GM23248 (cell line): ENCODE measurements around the gene CEACAM21.

Experiments used
- EZH2 ChIP-seq: fragments of 200-600 bp; sonication (generic); IDR thresholded peaks from 2 replicates; pipeline ENCODE4 v1.6.1; 2018; ENCODE audit warnings: antibody characterized with exemption, mild to moderate bottlenecking; ENCODE audit not compliant: insufficient read depth, poor library complexity, severe bottlenecking
- EZH2phosphoT487 ChIP-seq: fragments of 200-600 bp; sonication (generic); IDR thresholded peaks from 2 replicates; pipeline ENCODE4 v1.6.1; 2018; ENCODE audit warnings: antibody characterized with exemption, moderate library complexity, mild to moderate bottlenecking, low read depth; ENCODE audit not compliant: insufficient read depth

DNA sequence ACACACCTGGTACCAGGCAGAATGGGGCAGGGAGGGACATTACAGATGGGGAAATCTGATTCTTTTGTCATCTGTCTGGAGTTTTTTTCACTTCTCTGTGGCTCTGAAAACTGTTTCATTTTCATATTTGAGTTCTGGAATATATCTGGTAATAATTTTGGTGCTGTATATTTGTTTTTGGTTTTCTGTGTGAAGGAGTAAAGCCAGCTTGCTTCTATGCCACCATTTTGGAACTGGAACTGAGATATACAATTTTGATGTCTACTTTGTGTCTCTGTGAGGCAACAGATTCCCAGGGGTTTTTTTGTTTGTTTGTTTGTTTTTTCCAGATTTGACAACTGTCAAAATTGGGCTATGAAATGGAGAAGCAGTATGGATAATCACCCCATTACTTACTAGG is 34.8 kb downstream of the CEACAM21 start:
- no peak for TF ChIP-seq EZH2
- no peak for TF ChIP-seq EZH2phosphoT487
